ENCODE measurements around the gene KEL. TPM values are rescaled to one million over a fixed set of nuclear protein-coding genes. Genes with fewer than 3 reads are reported as not detected.

Gene KEL
- total and polyA plus RNA-seq, 2 donors from 2014 or later = 0.28 to 0.39 TPM

DNA sequence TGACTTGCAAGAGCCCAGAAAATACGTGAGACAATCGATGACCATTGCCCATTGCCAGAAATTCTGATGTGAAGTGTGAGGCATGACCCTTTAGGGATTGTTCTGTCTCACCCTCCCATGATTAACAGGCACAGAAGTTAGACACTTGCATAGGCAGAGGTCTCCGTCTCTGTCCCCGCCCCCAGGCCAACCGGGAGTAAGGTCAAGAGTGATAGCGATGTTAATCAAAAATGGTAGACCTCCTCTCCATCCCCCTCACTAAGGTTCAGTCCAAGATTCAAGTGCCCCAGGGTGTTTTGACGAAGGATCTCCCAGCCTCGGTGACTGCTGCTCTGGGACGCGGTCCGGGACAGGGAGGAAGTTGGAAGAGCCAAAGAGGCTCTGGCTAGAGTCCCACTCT lies 53.9 kb downstream of the KEL start:
- H3K4me3 ChIP-seq (ENCODE audit: low read length in 3 of 3) = no peak overlapping the region
- H3K27ac ChIP-seq (ENCODE audit: low read depth in 2 of 2, low read length in 2 of 2) = no peak overlapping the region
- no peaks in the 10 kb centered on the region for H3K36me3 ChIP-seq (ENCODE audit: control insufficient read depth in 2 of 3, insufficient read depth in 3 of 3, low read length in 3 of 3)
- DNase-seq (no peak), FAIRE-seq (no peak)
- peaks cover 0 to 2% (median 0%) of the 10 kb centered on the region in 3 donors for H3K4me1 ChIP-seq (ENCODE audit: control insufficient read depth in 2 of 3, insufficient read depth in 2 of 3, low read depth in 1 of 3, low read length in 3 of 3)
- no peaks in the 10 kb centered on the region for H3K27me3 ChIP-seq (ENCODE audit: control insufficient read depth, insufficient read depth, low read length)
- TF ChIP-seq, protein P1, sequence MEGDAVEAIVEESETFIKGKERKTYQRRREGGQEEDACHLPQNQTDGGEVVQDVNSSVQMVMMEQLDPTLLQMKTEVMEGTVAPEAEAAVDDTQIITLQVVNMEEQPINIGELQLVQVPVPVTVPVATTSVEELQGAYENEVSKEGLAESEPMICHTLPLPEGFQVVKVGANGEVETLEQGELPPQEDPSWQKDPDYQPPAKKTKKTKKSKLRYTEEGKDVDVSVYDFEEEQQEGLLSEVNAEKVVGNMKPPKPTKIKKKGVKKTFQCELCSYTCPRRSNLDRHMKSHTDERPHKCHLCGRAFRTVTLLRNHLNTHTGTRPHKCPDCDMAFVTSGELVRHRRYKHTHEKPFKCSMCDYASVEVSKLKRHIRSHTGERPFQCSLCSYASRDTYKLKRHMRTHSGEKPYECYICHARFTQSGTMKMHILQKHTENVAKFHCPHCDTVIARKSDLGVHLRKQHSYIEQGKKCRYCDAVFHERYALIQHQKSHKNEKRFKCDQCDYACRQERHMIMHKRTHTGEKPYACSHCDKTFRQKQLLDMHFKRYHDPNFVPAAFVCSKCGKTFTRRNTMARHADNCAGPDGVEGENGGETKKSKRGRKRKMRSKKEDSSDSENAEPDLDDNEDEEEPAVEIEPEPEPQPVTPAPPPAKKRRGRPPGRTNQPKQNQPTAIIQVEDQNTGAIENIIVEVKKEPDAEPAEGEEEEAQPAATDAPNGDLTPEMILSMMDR (IDR thresholded peaks at IDR 0.05; ENCODE audit: borderline replicate concordance, extremely low read depth, insufficient read depth) = no peak
- peaks cover 0 to 4% (median 2%) of the 10 kb centered on the region in 3 donors for H3K9me3 ChIP-seq (ENCODE audit: control insufficient read depth in 2 of 3, insufficient read depth in 1 of 3, low read length in 3 of 3)
- no peak overlapping the region for H3K9ac ChIP-seq (ENCODE audit: low read length in 3 of 3)
- intact Hi-C loops (cut with DNase I) = no loop called here

- Histone ChIP-seq H3K4me1 (ENCODE audit: control insufficient read depth in 2 of 3, insufficient read depth in 2 of 3, low read depth in 1 of 3, low read length in 3 of 3) (no peaks in the 10 kb centered on the region), H3K9ac (ENCODE audit: low read length in 3 of 3) (no peak overlapping the region), H3K36me3 (ENCODE audit: control insufficient read depth in 2 of 3, insufficient read depth in 3 of 3, low read length in 3 of 3) (no peaks in the 10 kb centered on the region), H3K4me3 (ENCODE audit: low read length in 3 of 3) (no peak overlapping the region), H3K27me3 (ENCODE audit: control insufficient read depth, insufficient read depth, low read length) (no peaks in the 10 kb centered on the region), H3K27ac (ENCODE audit: low read depth in 2 of 2, low read length in 2 of 2) (no peak overlapping the region), H3K9me3 (ENCODE audit: control insufficient read depth in 2 of 3, insufficient read depth in 1 of 3, low read length in 3 of 3) (peaks cover 0 to 4% (median 2%) of the 10 kb centered on the region in 3 donors)
- intact Hi-C loops (cut with DNase I) = no loop called here
- no peak for FAIRE-seq
- TF ChIP-seq, protein P1 (IDR thresholded peaks at IDR 0.05; ENCODE audit: borderline replicate concordance, extremely low read depth, insufficient read depth) = no peak
- DNase-seq = no peak
Observed at GRCh38 chr7:142906643-142907042, 55.5 kb downstream of the KEL start.

DNA sequence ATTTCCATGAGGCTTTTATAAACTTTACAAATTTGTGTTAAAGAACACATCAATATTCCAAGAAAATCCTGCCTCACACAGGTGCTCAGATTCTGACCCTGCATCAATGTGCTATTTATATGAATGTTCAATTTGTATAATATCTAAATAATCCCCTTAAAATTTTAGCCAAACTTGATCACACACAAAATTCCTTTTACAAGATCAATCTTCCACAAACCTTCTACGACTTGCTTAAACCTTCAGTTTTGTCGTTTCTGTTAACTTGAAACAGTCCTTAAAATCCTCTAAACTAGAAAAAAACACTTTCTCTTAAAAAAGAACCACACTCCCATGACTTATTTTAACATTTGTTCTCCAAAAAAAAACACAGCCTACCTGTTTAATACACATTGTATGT lies 56.4 kb downstream of the KEL start:
- H3K9me3 ChIP-seq (ENCODE audit: control insufficient read depth in 2 of 3, insufficient read depth in 1 of 3, low read length in 3 of 3) = peaks cover 0 to 4% (median 2%) of the 10 kb centered on the region in 3 donors
- no peak overlapping the region for H3K27ac ChIP-seq (ENCODE audit: low read depth in 2 of 2, low read length in 2 of 2)
- no peak overlapping the region for H3K9ac ChIP-seq (ENCODE audit: low read length in 3 of 3)
- H3K4me1 ChIP-seq (ENCODE audit: control insufficient read depth in 2 of 3, insufficient read depth in 2 of 3, low read depth in 1 of 3, low read length in 3 of 3) = no peaks in the 10 kb centered on the region
- DNase-seq (no peak), FAIRE-seq (no peak)
- no peak overlapping the region for H3K4me3 ChIP-seq (ENCODE audit: low read length in 3 of 3)
- TF ChIP-seq, protein P1 (IDR thresholded peaks at IDR 0.05; ENCODE audit: borderline replicate concordance, extremely low read depth, insufficient read depth) = no peak
- H3K27me3 ChIP-seq (ENCODE audit: control insufficient read depth, insufficient read depth, low read length) = no peaks in the 10 kb centered on the region
- H3K36me3 ChIP-seq (ENCODE audit: control insufficient read depth in 2 of 3, insufficient read depth in 3 of 3, low read length in 3 of 3) = no peaks in the 10 kb centered on the region
- intact Hi-C loops (cut with DNase I) = no loop called here

GRCh38 chr7:142904128-142904527 lies 58.0 kb downstream of the KEL start:
- TF ChIP-seq, protein P1 (IDR thresholded peaks at IDR 0.05; ENCODE audit: borderline replicate concordance, extremely low read depth, insufficient read depth) = no peak
- no peak for DNase-seq
- Histone ChIP-seq H3K4me3 (ENCODE audit: low read length in 3 of 3) (no peak overlapping the region), H3K9me3 (ENCODE audit: control insufficient read depth in 2 of 3, insufficient read depth in 1 of 3, low read length in 3 of 3) (peaks cover 0 to 4% (median 2%) of the 10 kb centered on the region in 3 donors), H3K27ac (ENCODE audit: low read depth in 2 of 2, low read length in 2 of 2) (no peak overlapping the region), H3K36me3 (ENCODE audit: control insufficient read depth in 2 of 3, insufficient read depth in 3 of 3, low read length in 3 of 3) (no peaks in the 10 kb centered on the region), H3K4me1 (ENCODE audit: control insufficient read depth in 2 of 3, insufficient read depth in 2 of 3, low read depth in 1 of 3, low read length in 3 of 3) (no peaks in the 10 kb centered on the region), H3K27me3 (ENCODE audit: control insufficient read depth, insufficient read depth, low read length) (no peaks in the 10 kb centered on the region), H3K9ac (ENCODE audit: low read length in 3 of 3) (no peak overlapping the region)
- FAIRE-seq = no peak
- intact Hi-C loops (cut with DNase I) = no loop called here
